HEK293 (cell line): ENCODE results near the gene KIF12.

ENCODE experiments used
- CTCF ChIA-PET: fragments of 350-600 bp; formaldehyde crosslinking; extraction: SDS; loops from one replicate; lab custom pipeline; 2021; ENCODE audit warnings: antibody characterized with exemption; lab: Yijun Ruan, JAX
- POLR2A ChIA-PET: fragments of 300-600 bp; formaldehyde crosslinking; extraction: SDS; loops from one replicate; lab custom pipeline; 2020; ENCODE audit warnings: antibody characterized with exemption, inconsistent platforms; lab: Yijun Ruan, JAX
- H3K27ac ChIP-seq: fragments of 200-500 bp; sonication (Bioruptor generic); 2 replicates; pipeline ENCODE4 v1.5.1; 2014; ENCODE audit warnings: low read depth, low read length, control low read depth, inconsistent platforms; ENCODE audit errors: extremely low read depth
- H3K36me3 ChIP-seq, 2 experiments: fragments of 200-500 bp in 1 of 2; sonication (Bioruptor generic) in 1 of 2; 1 replicate in 1 of 2; 2 replicates in 1 of 2; pipeline ENCODE4 v1.5.1; 2014 to 2017; ENCODE audit warnings: inconsistent platforms in 2 of 2, low read length in 2 of 2; ENCODE audit not compliant: control insufficient read depth in 2 of 2, insufficient read depth in 1 of 2
- H3K4me1 ChIP-seq: fragments of 200-500 bp; sonication (Bioruptor generic); 2 replicates; pipeline ENCODE4 v1.5.1; 2014; ENCODE audit warnings: mild to moderate bottlenecking, low read length, inconsistent platforms; ENCODE audit not compliant: control insufficient read depth, insufficient read depth
- H3K4me3 ChIP-seq: 2 replicates; pipeline ENCODE4 v1.5.1; 2011; ENCODE audit warnings: low read depth, mild to moderate bottlenecking, control low read depth, low read length, moderate library complexity
- H3K9me3 ChIP-seq: fragments of 200-500 bp; sonication (Bioruptor generic); 2 replicates; pipeline ENCODE4 v1.5.1; 2014; ENCODE audit warnings: low read depth, low read length, inconsistent platforms; ENCODE audit not compliant: control insufficient read depth, insufficient read depth
- ELK4 ChIP-seq: IDR thresholded peaks from 2 replicates; pipeline ENCODE4 v1.6.1; 2011; ENCODE audit warnings: mild to moderate bottlenecking, low read depth, low read length, borderline replicate concordance
- HOXD13 ChIP-seq: sonication (generic); formaldehyde crosslinking; IDR thresholded peaks from 2 replicates; pipeline ENCODE4 v1.8.0; 2022; ENCODE audit warnings: missing genetic modification reagents, borderline replicate concordance
- PATZ1 ChIP-seq: fragments of 450-650 bp; formaldehyde crosslinking; IDR thresholded peaks from 2 replicates; pipeline ENCODE4 v1.5.1; 2016; ENCODE audit warnings: missing biosample characterization, missing genetic modification characterization
- REST ChIP-seq: fragments of 450-650 bp; formaldehyde crosslinking; IDR thresholded peaks from 2 replicates; pipeline ENCODE4 v1.5.1; 2016; ENCODE audit warnings: missing biosample characterization, missing genetic modification characterization
- SP7 ChIP-seq: fragments of 450-650 bp; formaldehyde crosslinking; IDR thresholded peaks from 2 replicates; pipeline ENCODE4 v1.5.1; 2016; ENCODE audit warnings: missing biosample characterization, missing genetic modification characterization
- ZBTB10 ChIP-seq: fragments of 450-650 bp; formaldehyde crosslinking; IDR thresholded peaks from 2 replicates; pipeline ENCODE4 v1.5.1; 2016; ENCODE audit warnings: missing biosample characterization, missing genetic modification characterization
- ZFP37 ChIP-seq: fragments of 450-650 bp; formaldehyde crosslinking; IDR thresholded peaks from 2 replicates; pipeline ENCODE4 v1.5.1; 2016; ENCODE audit warnings: missing biosample characterization, missing genetic modification characterization
- ZNF114 ChIP-seq: fragments of 450-650 bp; formaldehyde crosslinking; IDR thresholded peaks from 2 replicates; pipeline ENCODE4 v1.5.0; 2017; ENCODE audit warnings: missing biosample characterization, missing genetic modification characterization
- ZNF121 ChIP-seq: fragments of 450-650 bp; formaldehyde crosslinking; IDR thresholded peaks from 2 replicates; pipeline ENCODE4 v1.5.1; 2016; ENCODE audit warnings: missing biosample characterization, missing genetic modification characterization
- ZNF266 ChIP-seq: fragments of 450-650 bp; formaldehyde crosslinking; IDR thresholded peaks from 2 replicates; pipeline ENCODE4 v1.5.1; 2016; ENCODE audit warnings: missing biosample characterization, missing genetic modification characterization, low read depth
- ZNF354C ChIP-seq: fragments of 450-650 bp; formaldehyde crosslinking; IDR thresholded peaks from 2 replicates; pipeline ENCODE4 v1.5.1; 2016; ENCODE audit warnings: missing biosample characterization, missing genetic modification characterization, low read depth, borderline replicate concordance
- ZNF488 ChIP-seq: fragments of 450-650 bp; formaldehyde crosslinking; IDR thresholded peaks from 2 replicates; pipeline ENCODE4 v1.5.1; 2016; ENCODE audit warnings: missing biosample characterization, missing genetic modification characterization
- ZNF521 ChIP-seq: fragments of 450-650 bp; formaldehyde crosslinking; IDR thresholded peaks from 2 replicates; pipeline ENCODE4 v1.5.1; 2017; ENCODE audit warnings: missing biosample characterization, mild to moderate bottlenecking, missing genetic modification characterization
- ZNF621 ChIP-seq: fragments of 450-650 bp; formaldehyde crosslinking; IDR thresholded peaks from 2 replicates; pipeline ENCODE4 v1.5.1; 2017; ENCODE audit warnings: missing biosample characterization, missing genetic modification characterization
- ZNF677 ChIP-seq: fragments of 450-650 bp; IDR thresholded peaks from 2 replicates; pipeline ENCODE4 v1.5.0; 2018; ENCODE audit warnings: missing biosample characterization, mild to moderate bottlenecking, missing genetic modification characterization, moderate library complexity
- ZNF701 ChIP-seq: fragments of 450-650 bp; formaldehyde crosslinking; IDR thresholded peaks from 2 replicates; pipeline ENCODE4 v1.5.1; 2016; ENCODE audit warnings: missing biosample characterization, missing genetic modification characterization

KIF12 gene

GRCh38 chr9:114109124-114109523, 10.0 kb upstream of the KIF12 start:
- H3K4me3 ChIP-seq, result no peak overlapping the region
- TF ChIP-seq ZNF701 (no peak), ZNF121 (tag by site-specific recombination) (no peak), ZNF354C (tag by site-specific recombination) (no peak), REST (tag by site-specific recombination) (no peak), SP7 (tag by site-specific recombination) (no peak), ZNF521 (tag by site-specific recombination) (no peak), ZNF488 (tag by site-specific recombination) (no peak), ELK4 (no peak), ZFP37 (tag by site-specific recombination) (no peak), ZNF266 (tag by site-specific recombination) (no peak), ZNF677 (tag by site-specific recombination) (no peak), HOXD13 (CRISPR knock-in tag) (no peak), ZNF114 (tag by site-specific recombination) (no peak), PATZ1 (tag by site-specific recombination) (no peak), ZNF621 (tag by site-specific recombination) (no peak), ZBTB10 (no peak)
- no peaks in the 10 kb centered on the region for H3K4me1 ChIP-seq
- no peaks in the 10 kb centered on the region for H3K9me3 ChIP-seq
- H3K36me3 ChIP-seq, result no peaks in the 10 kb centered on the region
- POLR2A ChIA-PET, result interaction anchor here (0.8 kb wide), 1 partner anchor 179 kb away, joined by 3 read pairs; no protein-coding TSS in a partner anchor
- no peak overlapping the region for H3K27ac ChIP-seq
- CTCF ChIA-PET, result interaction anchor here (0.5 to 10.8 kb wide), 25 partner anchors 9 to 244 kb away, joined by 3 to 225 read pairs (median 11); partner anchors contain the start of genes COL27A1 and KIF12
